Measurements from ENCODE around the gene REC114.

- TF ChIP-seq NFRKB (IDR thresholded peaks at IDR 0.05), result no peak
- no peak for TF ChIP-seq CTBP1 (IDR thresholded peaks at IDR 0.05; ENCODE audit: borderline replicate concordance)
- TF ChIP-seq SP1 (IDR thresholded peaks at IDR 0.05), result no peak
- TF ChIP-seq BHLHE40 (IDR thresholded peaks at IDR 0.05; ENCODE audit: borderline replicate concordance), result no peak
- no peak for TF ChIP-seq LEF1 (IDR thresholded peaks at IDR 0.05; ENCODE audit: borderline replicate concordance)
These were observed 16.5 kb upstream of the REC114 start for GRCh38 chr15:73426323-73426994.

All from HEK293T (cell line).